C4-2B (cell line): Measurements from ENCODE around the gene TMEM163.
"Not testable (repeated sequence)": the region's sequence is repeated elsewhere in the genome, so short reads cannot be mapped to it uniquely, and the experiment has no call there.

Experiments
- H3K27ac ChIP-seq: fragments of 450-650 bp; 2 replicates; pipeline ENCODE4 v1.5.1; 2017
- ZFX ChIP-seq: fragments of 450-650 bp; IDR thresholded peaks from 2 replicates; pipeline ENCODE4 v1.6.1; 2017
- TF ChIP-seq, protein P1 (sequence below): fragments of 450-650 bp; conservative IDR thresholded peaks from 2 replicates; pipeline ENCODE4 v1.5.1; 2017; ENCODE audit warnings: mild to moderate bottlenecking

Gene TMEM163

GRCh38 chr2:134760385-134760784 lies 41.6 kb upstream of the TMEM163 start:
- TF ChIP-seq, protein P1, sequence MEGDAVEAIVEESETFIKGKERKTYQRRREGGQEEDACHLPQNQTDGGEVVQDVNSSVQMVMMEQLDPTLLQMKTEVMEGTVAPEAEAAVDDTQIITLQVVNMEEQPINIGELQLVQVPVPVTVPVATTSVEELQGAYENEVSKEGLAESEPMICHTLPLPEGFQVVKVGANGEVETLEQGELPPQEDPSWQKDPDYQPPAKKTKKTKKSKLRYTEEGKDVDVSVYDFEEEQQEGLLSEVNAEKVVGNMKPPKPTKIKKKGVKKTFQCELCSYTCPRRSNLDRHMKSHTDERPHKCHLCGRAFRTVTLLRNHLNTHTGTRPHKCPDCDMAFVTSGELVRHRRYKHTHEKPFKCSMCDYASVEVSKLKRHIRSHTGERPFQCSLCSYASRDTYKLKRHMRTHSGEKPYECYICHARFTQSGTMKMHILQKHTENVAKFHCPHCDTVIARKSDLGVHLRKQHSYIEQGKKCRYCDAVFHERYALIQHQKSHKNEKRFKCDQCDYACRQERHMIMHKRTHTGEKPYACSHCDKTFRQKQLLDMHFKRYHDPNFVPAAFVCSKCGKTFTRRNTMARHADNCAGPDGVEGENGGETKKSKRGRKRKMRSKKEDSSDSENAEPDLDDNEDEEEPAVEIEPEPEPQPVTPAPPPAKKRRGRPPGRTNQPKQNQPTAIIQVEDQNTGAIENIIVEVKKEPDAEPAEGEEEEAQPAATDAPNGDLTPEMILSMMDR, result no peak
- TF ChIP-seq ZFX, result no peak
- H3K27ac ChIP-seq, result no peak overlapping the region

DNA sequence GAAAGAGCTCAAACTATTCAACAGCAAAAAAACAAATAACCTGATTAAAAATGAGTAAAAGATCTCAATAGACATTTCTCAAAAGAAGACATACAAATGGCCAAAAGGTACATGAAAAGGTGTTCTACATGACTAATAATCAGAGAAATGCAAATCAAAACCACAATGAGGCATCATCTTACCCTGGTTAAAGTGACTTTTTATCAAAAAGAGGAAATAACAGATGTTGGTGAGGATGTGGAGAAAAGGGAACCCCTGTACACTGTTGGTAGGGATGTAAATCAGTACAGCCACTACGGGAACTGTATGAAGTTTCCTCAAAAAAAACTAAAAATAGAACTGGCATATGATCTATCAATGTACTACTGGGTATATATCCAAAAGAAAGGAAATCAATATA lies 39.8 kb upstream of the TMEM163 start:
- TF ChIP-seq ZFX, result no peak
- TF ChIP-seq, protein P1, result no peak
- no peak overlapping the region for H3K27ac ChIP-seq

DNA sequence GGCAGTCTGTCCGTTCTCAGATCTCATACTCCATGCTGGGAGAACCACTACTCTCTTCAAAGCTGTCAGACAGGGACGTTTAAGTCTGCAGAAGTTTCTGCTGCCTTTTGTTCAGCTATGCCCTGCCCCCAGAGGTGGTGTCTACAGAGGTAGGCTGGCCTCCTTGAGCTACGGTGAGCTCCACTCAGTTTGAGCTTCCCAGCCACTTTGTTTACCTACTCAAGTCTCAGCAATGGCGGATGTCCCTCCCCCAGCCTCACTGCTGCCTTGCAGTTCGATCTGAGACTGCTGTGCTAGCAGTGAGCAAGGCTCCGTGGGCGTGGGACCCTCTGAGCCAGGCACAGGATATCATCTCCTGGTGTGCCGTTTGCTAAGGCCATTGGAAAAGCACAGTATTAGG lies 33.2 kb upstream of the TMEM163 start:
- not testable (repeated sequence) for H3K27ac ChIP-seq

DNA sequence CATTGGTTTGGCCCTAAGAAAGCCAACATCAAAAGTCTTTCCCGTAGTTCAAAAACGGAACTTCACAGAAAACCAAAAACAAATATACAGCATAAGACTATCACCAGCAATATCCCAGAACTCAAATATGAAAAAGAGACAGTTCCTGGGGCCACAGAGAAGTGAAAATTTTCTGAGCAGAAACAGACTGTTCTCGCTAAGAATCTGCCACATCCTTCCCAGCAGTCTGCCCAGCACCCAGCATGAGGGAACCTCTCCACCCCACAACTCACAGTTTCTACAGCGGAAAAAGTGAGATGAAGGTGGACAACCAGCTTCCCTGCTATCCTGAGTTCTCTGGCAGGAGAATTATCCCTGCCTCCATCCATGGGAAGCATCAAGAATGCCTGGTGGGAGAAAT lies 26.7 kb upstream of the TMEM163 start:
- no peak overlapping the region for H3K27ac ChIP-seq
- TF ChIP-seq ZFX, result no peak
- TF ChIP-seq, protein P1, result no peak

DNA sequence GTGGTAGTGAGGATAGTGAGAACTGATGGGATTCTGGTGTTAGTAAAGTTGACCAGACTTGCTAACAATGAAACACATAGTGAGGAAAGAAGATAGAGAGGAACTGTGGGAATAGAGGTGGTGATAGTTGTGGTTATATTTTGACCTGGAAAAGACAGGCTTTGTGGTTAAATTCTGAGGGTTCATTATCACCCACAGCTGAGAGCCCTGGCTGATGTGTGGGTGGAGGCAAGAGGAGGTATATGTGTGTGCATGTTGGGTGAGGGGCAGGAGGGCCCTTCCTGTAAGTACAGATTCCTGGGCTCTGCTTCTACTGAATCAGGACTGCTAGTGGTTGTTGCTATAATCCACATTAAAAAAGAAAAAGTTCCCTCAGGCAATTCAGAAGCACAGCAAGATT lies 26.2 kb upstream of the TMEM163 start:
- no peak overlapping the region for H3K27ac ChIP-seq
- TF ChIP-seq, protein P1, result no peak
- TF ChIP-seq ZFX, result no peak

GRCh38 chr2:134739879-134740301 lies 21.1 kb upstream of the TMEM163 start:
- no peak overlapping the region for H3K27ac ChIP-seq
- TF ChIP-seq, protein P1, result no peak
- TF ChIP-seq ZFX, result no peak

DNA sequence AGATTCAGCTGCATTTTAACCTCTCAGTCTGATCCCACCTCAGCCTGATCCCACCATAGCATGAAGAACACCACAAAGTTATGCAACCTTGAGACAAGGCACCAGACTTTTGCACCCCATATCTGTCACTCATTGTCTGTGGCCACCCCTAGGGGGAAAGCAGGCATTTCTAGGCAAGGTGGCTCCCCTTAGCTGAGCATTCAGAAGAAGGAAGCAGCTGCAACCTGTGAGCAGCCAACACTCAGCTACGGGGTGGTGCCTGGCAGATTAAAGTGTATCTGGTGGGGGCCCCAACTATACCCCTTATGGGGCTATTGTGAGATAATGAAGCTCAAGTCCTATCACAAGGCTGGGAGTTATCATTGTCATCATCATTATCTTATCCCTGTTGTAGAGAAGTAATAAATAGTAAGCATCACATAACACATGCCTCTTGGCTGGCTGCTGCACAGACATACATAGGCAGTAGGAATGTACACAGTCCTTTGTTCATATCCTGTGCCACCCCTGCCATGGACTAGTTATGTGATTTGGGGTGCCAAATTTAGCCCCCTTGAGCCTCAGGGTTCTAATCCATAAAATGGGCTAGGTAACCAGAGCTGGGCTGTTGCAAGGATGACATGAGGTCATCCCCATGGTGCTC lies 20.6 kb upstream of the TMEM163 start:
- TF ChIP-seq ZFX, result no peak
- TF ChIP-seq, protein P1, result no peak
- H3K27ac ChIP-seq, result no peak overlapping the region

- H3K27ac ChIP-seq, result no peak overlapping the region
- TF ChIP-seq, protein P1, result no peak
- no peak for TF ChIP-seq ZFX
Measured at GRCh38 chr2:134738141-134738870, 19.5 kb upstream of the TMEM163 start.
